Neural cell (in vitro differentiated cells): ENCODE measurements around the gene RAP1A. TPM values are rescaled to one million over a fixed set of nuclear protein-coding genes. Genes with fewer than 3 reads are reported as not detected.

Experiments used
- H2AFZ ChIP-seq: fragments of 200-600, 300-800 bp; sonication (generic), shearing (Covaris generic); 2 replicates; pipeline ENCODE4 v1.6.0; 2014; ENCODE audit warnings: low read depth, mild to moderate bottlenecking, antibody characterized with exemption, low read length, moderate library complexity
- H3F3A ChIP-seq: fragments of 200-600 bp; shearing (Covaris generic); 2 replicates; pipeline ENCODE4 v1.6.1; 2016; ENCODE audit warnings: mild to moderate bottlenecking, moderate library complexity, mixed read lengths, antibody characterized with exemption, low read length; ENCODE audit not compliant: insufficient read depth, poor library complexity, severe bottlenecking
- H3K27ac ChIP-seq: fragments of 200-600, 300-800 bp; sonication (generic), shearing (Covaris generic); 2 replicates; pipeline ENCODE4 v1.5.1; 2014; ENCODE audit warnings: mild to moderate bottlenecking, low read length, moderate library complexity
- H3K27me3 ChIP-seq: fragments of 300-800, 200-600 bp; sonication (generic), shearing (Covaris generic); 2 replicates; pipeline ENCODE4 v1.6.0; 2014; ENCODE audit warnings: mild to moderate bottlenecking, low read depth, low read length, moderate library complexity; ENCODE audit not compliant: insufficient read depth
- H3K36me3 ChIP-seq: fragments of 300-800, 200-600 bp; sonication (generic), shearing (Covaris generic); 2 replicates; pipeline ENCODE4 v1.5.1; 2014; ENCODE audit warnings: mild to moderate bottlenecking, antibody characterized with exemption, low read length, moderate library complexity; ENCODE audit not compliant: insufficient read depth
- H3K4me2 ChIP-seq: fragments of 300-800, 200-600 bp; sonication (generic), shearing (Covaris generic); 2 replicates; pipeline ENCODE4 v1.6.0; 2014; ENCODE audit warnings: mild to moderate bottlenecking, low read length
- H3K4me3 ChIP-seq: fragments of 300-800, 200-600 bp; sonication (generic), shearing (Covaris generic); 2 replicates; pipeline ENCODE4 v1.5.1; 2014; ENCODE audit warnings: mild to moderate bottlenecking, low read length, moderate library complexity
- H3K79me2 ChIP-seq: fragments of 200-600 bp; shearing (Covaris generic); replicated peaks from 2 replicates; pipeline ENCODE4 v1.6.0; 2014; ENCODE audit warnings: mild to moderate bottlenecking, low read length, moderate library complexity; ENCODE audit not compliant: insufficient read depth
- H3K9ac ChIP-seq: fragments of 300-800, 200-600 bp; sonication (generic), shearing (Covaris generic); 2 replicates; pipeline ENCODE4 v1.6.1; 2016; ENCODE audit warnings: mild to moderate bottlenecking, low read length, mixed read lengths
- H3K9me2 ChIP-seq: fragments of 200-600 bp; shearing (Covaris generic); 2 replicates; pipeline ENCODE4 v1.6.1; 2016; ENCODE audit warnings: mild to moderate bottlenecking, low read length, mixed read lengths; ENCODE audit not compliant: insufficient read depth
- H3K9me3 ChIP-seq: fragments of 200-600, 300-800 bp; sonication (generic), shearing (Covaris generic); 2 replicates; pipeline ENCODE4 v1.6.1; 2016; ENCODE audit warnings: mild to moderate bottlenecking, mixed run types, low read length, moderate library complexity, mixed read lengths
- H4K20me1 ChIP-seq: fragments of 200-600 bp; shearing (Covaris generic); 2 replicates; pipeline ENCODE4 v1.6.1; 2016; ENCODE audit warnings: mild to moderate bottlenecking, mixed run types; ENCODE audit not compliant: insufficient read depth
- EP300 ChIP-seq: fragments of 450-650 bp; conservative IDR thresholded peaks from 2 replicates; pipeline ENCODE4 v1.6.1; 2014; ENCODE audit warnings: antibody characterized with exemption, mild to moderate bottlenecking, moderate library complexity; ENCODE audit not compliant: poor library complexity, severe bottlenecking
- EZH2 ChIP-seq: fragments of 200-600, 300-800 bp; shearing (Covaris generic), sonication (generic); IDR thresholded peaks from 2 replicates; pipeline ENCODE4 v1.6.1; 2014; ENCODE audit warnings: antibody characterized with exemption, low read length, borderline replicate concordance, mild to moderate bottlenecking; ENCODE audit not compliant: insufficient read depth, poor library complexity, severe bottlenecking
- MXI1 ChIP-seq: fragments of 450-650 bp; conservative IDR thresholded peaks from 2 replicates; pipeline ENCODE4 v1.6.1; 2014; ENCODE audit warnings: antibody characterized with exemption, mild to moderate bottlenecking; ENCODE audit not compliant: poor library complexity, severe bottlenecking
- POLR2AphosphoS5 ChIP-seq: IDR thresholded peaks from 2 replicates; pipeline ENCODE4 v1.6.1; 2012
- RAD21 ChIP-seq: fragments of 450-650 bp; conservative IDR thresholded peaks from 2 replicates; pipeline ENCODE4 v1.6.1; 2014; ENCODE audit warnings: antibody characterized with exemption, mild to moderate bottlenecking, moderate library complexity
- REST ChIP-seq: IDR thresholded peaks from 2 replicates; pipeline ENCODE4 v1.6.1; 2012; ENCODE audit warnings: borderline replicate concordance
- SMC3 ChIP-seq: fragments of 450-650 bp; conservative IDR thresholded peaks from 2 replicates; pipeline ENCODE4 v1.6.1; 2014; ENCODE audit warnings: antibody characterized with exemption, mild to moderate bottlenecking, moderate library complexity; ENCODE audit not compliant: poor library complexity
- TAF1 ChIP-seq: IDR thresholded peaks from 2 replicates; pipeline ENCODE4 v1.6.1; 2012; ENCODE audit warnings: low read depth
- polyA plus RNA-seq: library from polyadenylated mRNA; depleted of rRNA; stranded (reverse); fragments of >200 nt; gene quantifications from 2 replicates; pipeline ENCODE4 v1.2.3, GENCODE V29; 2014
- TF ChIP-seq, protein P1 (sequence below): fragments of 450-650 bp; IDR thresholded peaks from 2 replicates; pipeline ENCODE4 v1.5.1; 2014; ENCODE audit warnings: antibody characterized with exemption, mild to moderate bottlenecking, moderate library complexity; ENCODE audit not compliant: poor library complexity, severe bottlenecking

Gene RAP1A
- polyA plus RNA-seq, 1 donor from 2014 or later = 28.7 TPM

GRCh38 chr1:111755331-111756123 is 135.9 kb downstream of the RAP1A start, which contains the start of gene DDX20:
Gene DDX20 (plus strand): TSS chr1:111755901. CDS start chr1:111755925, 24 bp downstream.
- Histone ChIP-seq H3K79me2 (peaks cover 31% of the 10 kb centered on the region), H3K4me3 (peak within 1 kb of the TSS; percentile 72), H3K9me2 (no peaks in the 10 kb centered on the region), H3K27ac (peak within 1 kb of the TSS; percentile 99), H3K4me2 (peak within 1 kb of the TSS; percentile 100), H2AFZ (peak within 1 kb of the TSS; percentile 62), H3K9me3 (no peaks in the 10 kb centered on the region), H3K27me3 (no peaks in the 10 kb centered on the region), H3K36me3 (no peaks in the 10 kb centered on the region), H3F3A (peaks cover 7% of the 10 kb centered on the region), H3K9ac (peak within 1 kb of the TSS; percentile 91), H4K20me1 (no peaks in the 10 kb centered on the region)
- peak; percentile 100 for TF ChIP-seq MXI1
- TF ChIP-seq, protein P1, sequence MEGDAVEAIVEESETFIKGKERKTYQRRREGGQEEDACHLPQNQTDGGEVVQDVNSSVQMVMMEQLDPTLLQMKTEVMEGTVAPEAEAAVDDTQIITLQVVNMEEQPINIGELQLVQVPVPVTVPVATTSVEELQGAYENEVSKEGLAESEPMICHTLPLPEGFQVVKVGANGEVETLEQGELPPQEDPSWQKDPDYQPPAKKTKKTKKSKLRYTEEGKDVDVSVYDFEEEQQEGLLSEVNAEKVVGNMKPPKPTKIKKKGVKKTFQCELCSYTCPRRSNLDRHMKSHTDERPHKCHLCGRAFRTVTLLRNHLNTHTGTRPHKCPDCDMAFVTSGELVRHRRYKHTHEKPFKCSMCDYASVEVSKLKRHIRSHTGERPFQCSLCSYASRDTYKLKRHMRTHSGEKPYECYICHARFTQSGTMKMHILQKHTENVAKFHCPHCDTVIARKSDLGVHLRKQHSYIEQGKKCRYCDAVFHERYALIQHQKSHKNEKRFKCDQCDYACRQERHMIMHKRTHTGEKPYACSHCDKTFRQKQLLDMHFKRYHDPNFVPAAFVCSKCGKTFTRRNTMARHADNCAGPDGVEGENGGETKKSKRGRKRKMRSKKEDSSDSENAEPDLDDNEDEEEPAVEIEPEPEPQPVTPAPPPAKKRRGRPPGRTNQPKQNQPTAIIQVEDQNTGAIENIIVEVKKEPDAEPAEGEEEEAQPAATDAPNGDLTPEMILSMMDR = peak; percentile 99
- TF ChIP-seq RAD21 = peak; percentile 91
- TF ChIP-seq SMC3 = peak; percentile 93
- TF ChIP-seq TAF1 = peak; percentile 62
- TF ChIP-seq POLR2AphosphoS5 = peak; percentile 86
- TF ChIP-seq EP300 = peak; percentile 84
- no peak for TF ChIP-seq EZH2
- peak; percentile 91 for TF ChIP-seq REST

- Histone ChIP-seq H3K9me2 (no peaks in the 10 kb centered on the region), H3K79me2 (peaks cover 31% of the 10 kb centered on the region), H3K4me2 (peak overlapping the region; percentile 100), H3K27me3 (no peaks in the 10 kb centered on the region), H3K4me3 (peak overlapping the region; percentile 72), H4K20me1 (no peaks in the 10 kb centered on the region), H3K36me3 (no peaks in the 10 kb centered on the region), H3K9ac (peak overlapping the region; percentile 91), H3K27ac (peak overlapping the region; percentile 99), H3F3A (peaks cover 7% of the 10 kb centered on the region), H2AFZ (peak overlapping the region; percentile 62), H3K9me3 (no peaks in the 10 kb centered on the region)
- TF ChIP-seq SMC3 (no peak), RAD21 (no peak), POLR2AphosphoS5 (no peak), TAF1 (no peak), REST (no peak), MXI1 (no peak)
- TF ChIP-seq, protein P1 = no peak
Measured at GRCh38 chr1:111756124-111756513, 136.5 kb downstream of the RAP1A start.
